Lower leg skin (tissue), 4 donors: ENCODE results near the gene FBH1. TPM values are rescaled to one million over a fixed set of nuclear protein-coding genes. Genes with fewer than 3 reads are reported as not detected.

Experiments used
- DNase-seq, 2 donors: peaks; one replicate each; pipeline ENCODE4 v3.0.0-alpha.2; 2019; ENCODE audit warnings: low spot score in 2 of 2
- H3K4me3 ChIP-seq: fragments of 200-600 bp; sonication (generic); 2 replicates; pipeline ENCODE4 v1.5.1; 2017; ENCODE audit warnings: mild to moderate bottlenecking, low read depth; ENCODE audit not compliant: poor library complexity, severe bottlenecking
- POLR2A ChIP-seq, 2 donors: fragments of 450-650 bp; IDR thresholded peaks; one replicate each; pipeline ENCODE4 v1.6.1; 2016 to 2017; ENCODE audit warnings: antibody characterized with exemption in 2 of 2, mild to moderate bottlenecking in 1 of 2, moderate library complexity in 1 of 2
- WGBS, 2 donors: methylation state at CpG; one replicate each; pipeline ENCODE4 v1.1.5; 2018; 5-methylcytosine and 5-hydroxymethylcytosine counted together
- intact Hi-C: fragments of 100-400 bp; cut with DNase I; formaldehyde crosslinking; loops from one replicate; pipeline ENCODE4 v1.15.0; 2023; ENCODE audit warnings: low total_unique reads
- total RNA-seq, 4 donors: library from RNA; depleted of rRNA; stranded (reverse); fragments of >200 nt; gene quantifications; one replicate each; pipeline ENCODE4 v1.1.0, GENCODE V29; 2016
- TF ChIP-seq, protein P1 (sequence below), 3 donors: fragments of 450-650 bp; IDR thresholded peaks; one replicate each; pipeline ENCODE4 v1.5.1; 2016; ENCODE audit warnings: antibody characterized with exemption in 3 of 3, mild to moderate bottlenecking in 3 of 3, moderate library complexity in 2 of 3

The FBH1 gene
- total RNA-seq, 4 donors from 2014 or later = 76.0 to 100 (median 92.2) TPM

DNA sequence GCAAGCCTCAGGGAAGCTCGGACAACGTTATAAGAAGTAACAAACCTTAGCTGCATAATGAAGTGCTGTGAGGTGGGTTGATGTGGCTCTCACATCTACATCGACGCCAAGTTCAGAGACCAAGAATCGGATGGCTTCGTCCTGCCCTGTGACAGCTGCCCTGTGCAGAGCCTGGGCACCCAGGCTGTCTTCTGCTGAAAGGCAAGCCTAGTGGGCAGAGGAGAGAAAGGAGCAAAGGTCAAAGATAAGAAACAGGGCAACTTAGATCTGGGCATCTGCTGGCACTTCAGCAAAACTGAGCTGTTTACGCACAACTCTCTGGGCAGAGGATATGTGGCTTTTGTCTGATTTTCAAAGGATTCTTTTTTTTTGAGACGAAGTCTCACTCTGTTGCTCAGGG lies 7.1 kb upstream of the FBH1 start:
- intact Hi-C loops = no loop called here
- DNase-seq = peak in 1 of 2 donors; percentile 58
- WGBS, 2 donors = 53 to 69% methylated on average over 8 of the region's 8 CpGs
- no peak for TF ChIP-seq POLR2A (IDR thresholded peaks at IDR 0.05)
- TF ChIP-seq, protein P1, sequence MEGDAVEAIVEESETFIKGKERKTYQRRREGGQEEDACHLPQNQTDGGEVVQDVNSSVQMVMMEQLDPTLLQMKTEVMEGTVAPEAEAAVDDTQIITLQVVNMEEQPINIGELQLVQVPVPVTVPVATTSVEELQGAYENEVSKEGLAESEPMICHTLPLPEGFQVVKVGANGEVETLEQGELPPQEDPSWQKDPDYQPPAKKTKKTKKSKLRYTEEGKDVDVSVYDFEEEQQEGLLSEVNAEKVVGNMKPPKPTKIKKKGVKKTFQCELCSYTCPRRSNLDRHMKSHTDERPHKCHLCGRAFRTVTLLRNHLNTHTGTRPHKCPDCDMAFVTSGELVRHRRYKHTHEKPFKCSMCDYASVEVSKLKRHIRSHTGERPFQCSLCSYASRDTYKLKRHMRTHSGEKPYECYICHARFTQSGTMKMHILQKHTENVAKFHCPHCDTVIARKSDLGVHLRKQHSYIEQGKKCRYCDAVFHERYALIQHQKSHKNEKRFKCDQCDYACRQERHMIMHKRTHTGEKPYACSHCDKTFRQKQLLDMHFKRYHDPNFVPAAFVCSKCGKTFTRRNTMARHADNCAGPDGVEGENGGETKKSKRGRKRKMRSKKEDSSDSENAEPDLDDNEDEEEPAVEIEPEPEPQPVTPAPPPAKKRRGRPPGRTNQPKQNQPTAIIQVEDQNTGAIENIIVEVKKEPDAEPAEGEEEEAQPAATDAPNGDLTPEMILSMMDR (IDR thresholded peaks at IDR 0.05) = no peak
- no peak overlapping the region for H3K4me3 ChIP-seq

DNA sequence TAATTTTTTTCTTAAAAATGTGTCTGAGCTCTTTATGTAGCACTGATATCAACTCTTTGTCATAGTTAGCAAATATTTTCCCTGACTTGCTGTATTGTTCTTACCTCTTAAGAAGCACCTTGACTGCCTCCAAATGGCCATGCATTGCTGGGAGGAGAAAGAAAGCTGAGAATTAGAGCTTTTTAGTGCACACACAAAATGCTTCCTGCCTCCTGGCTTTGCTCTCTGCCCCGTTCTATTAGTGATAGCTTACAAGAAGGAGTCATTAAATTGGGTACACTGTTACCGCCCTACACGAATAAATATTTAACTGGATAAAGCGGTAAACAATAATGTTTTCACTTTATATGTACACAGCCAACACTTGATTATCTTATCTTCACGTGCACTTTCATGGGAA lies 4.4 kb upstream of the FBH1 start:
- TF ChIP-seq, protein P1 (IDR thresholded peaks at IDR 0.05) = no peak
- no peak for TF ChIP-seq POLR2A (IDR thresholded peaks at IDR 0.05)
- DNase-seq = no peak
- no peak overlapping the region for H3K4me3 ChIP-seq
- 87 to 93% methylated on average over 5 of the region's 5 CpGs for WGBS, 2 donors
- intact Hi-C loops = no loop called here

DNA sequence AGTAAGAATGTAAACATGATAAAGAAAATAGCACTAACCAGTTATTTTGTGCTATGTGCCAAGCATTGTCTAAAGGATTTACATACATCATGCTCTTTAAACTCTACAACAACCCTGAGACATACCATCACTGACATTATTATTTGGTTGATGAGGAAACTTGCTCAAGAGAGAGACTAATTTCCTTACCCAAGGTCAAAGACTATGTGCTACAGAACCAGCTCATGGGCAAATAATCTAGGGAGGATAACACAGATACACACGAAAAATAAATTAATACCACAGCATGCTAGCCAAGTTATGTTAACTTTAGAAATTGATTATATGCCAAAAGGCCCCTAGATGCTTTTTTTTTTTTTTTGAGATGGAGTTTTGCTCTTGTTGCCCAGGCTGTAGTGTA lies 3.0 kb upstream of the FBH1 start:
- TF ChIP-seq, protein P1 (IDR thresholded peaks at IDR 0.05) = no peak
- no peak for TF ChIP-seq POLR2A (IDR thresholded peaks at IDR 0.05)
- intact Hi-C loops = no loop called here
- H3K4me3 ChIP-seq = no peak overlapping the region
- no peak for DNase-seq
- 44 to 49% methylated on average over 1 of the region's 1 CpG for WGBS, 2 donors

DNA sequence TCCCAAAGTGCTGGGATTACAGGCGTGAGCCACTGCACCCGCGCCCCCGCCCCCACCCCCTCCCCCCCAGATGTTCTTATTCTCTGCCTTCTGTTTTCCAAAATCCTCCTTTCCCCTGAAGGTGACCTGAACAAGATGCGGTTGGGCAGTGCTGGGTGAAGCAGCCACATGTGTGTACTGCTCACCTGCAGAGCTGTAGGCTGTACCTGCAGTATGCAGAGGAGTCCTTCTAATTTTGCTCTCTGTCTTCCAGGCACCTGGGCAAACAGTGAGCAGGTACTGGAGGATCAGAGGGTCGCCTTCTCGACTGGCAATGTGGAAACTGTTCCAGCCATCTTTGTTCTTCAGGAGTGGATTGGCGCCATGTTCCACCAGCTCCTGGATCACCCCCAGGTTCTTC lies 2.4 kb upstream of the FBH1 start:
- intact Hi-C loops = no loop called here
- no peak for TF ChIP-seq POLR2A (IDR thresholded peaks at IDR 0.05)
- TF ChIP-seq, protein P1 (IDR thresholded peaks at IDR 0.05) = no peak
- 90 to 98% methylated on average over 8 of the region's 8 CpGs for WGBS, 2 donors
- H3K4me3 ChIP-seq = no peak overlapping the region
- DNase-seq = peak in 1 of 2 donors; percentile 67

DNA sequence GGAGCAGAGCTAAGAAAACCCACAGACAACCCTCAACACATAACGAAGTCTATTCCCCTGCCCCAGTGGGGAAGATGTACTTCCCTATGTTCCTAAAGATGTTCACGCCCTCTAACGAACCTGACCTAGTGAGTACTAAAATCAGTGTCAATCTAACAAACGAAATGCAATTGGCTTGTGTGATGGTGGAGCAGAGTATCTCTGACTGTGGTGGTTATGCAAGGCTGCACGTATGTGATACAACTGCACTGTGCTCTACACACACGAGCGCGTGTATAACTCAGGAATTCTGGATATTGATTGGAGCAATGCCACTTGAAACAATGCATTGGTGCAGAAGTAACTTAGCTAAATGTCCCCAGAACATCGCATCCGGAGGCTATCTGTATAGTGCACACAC lies 1.7 kb upstream of the FBH1 start:
- TF ChIP-seq, protein P1 (IDR thresholded peaks at IDR 0.05) = no peak
- no peak for TF ChIP-seq POLR2A (IDR thresholded peaks at IDR 0.05)
- WGBS, 2 donors = 15 to 27% methylated on average over 10 of the region's 10 CpGs
- DNase-seq = peak in 1 of 2 donors; percentile 14
- peak overlapping the region; percentile 86 for H3K4me3 ChIP-seq
- intact Hi-C loops = no loop called here
